OCI-LY3 (cell line): ENCODE measurements around the gene SORL1.

Experiments
- EZH2phosphoT487 ChIP-seq: fragments of 200-600 bp; shearing (Covaris generic); IDR thresholded peaks from 2 replicates; pipeline ENCODE4 v1.6.1; 2018; ENCODE audit warnings: antibody characterized with exemption, mixed run types, low read depth
- TF ChIP-seq, protein P1 (sequence below): fragments of 200-600, 300-600 bp; sonication (generic); IDR thresholded peaks from 2 replicates; pipeline ENCODE4 v1.5.1; 2014; ENCODE audit warnings: antibody characterized with exemption, low read length, low read depth

DNA sequence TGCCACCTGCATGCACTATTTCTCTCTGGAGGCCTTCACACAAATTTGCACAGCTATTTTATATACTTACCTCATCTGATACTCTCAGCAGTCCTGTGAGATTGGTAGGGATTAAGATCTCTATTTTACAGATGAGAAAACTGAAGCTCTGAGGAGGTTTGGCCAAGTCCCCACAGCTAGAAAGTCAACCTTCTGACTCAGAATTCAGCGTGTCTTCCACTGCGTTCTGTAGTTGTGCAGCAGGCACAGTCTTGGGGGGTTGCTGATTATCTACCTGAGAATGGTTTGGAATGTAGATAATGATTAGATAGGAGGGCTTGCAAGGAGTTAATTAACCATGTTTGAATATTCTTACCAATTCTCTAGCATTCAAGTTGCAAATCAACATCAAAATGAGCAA, 2.5 kb upstream of the SORL1 start:
- TF ChIP-seq, protein P1, sequence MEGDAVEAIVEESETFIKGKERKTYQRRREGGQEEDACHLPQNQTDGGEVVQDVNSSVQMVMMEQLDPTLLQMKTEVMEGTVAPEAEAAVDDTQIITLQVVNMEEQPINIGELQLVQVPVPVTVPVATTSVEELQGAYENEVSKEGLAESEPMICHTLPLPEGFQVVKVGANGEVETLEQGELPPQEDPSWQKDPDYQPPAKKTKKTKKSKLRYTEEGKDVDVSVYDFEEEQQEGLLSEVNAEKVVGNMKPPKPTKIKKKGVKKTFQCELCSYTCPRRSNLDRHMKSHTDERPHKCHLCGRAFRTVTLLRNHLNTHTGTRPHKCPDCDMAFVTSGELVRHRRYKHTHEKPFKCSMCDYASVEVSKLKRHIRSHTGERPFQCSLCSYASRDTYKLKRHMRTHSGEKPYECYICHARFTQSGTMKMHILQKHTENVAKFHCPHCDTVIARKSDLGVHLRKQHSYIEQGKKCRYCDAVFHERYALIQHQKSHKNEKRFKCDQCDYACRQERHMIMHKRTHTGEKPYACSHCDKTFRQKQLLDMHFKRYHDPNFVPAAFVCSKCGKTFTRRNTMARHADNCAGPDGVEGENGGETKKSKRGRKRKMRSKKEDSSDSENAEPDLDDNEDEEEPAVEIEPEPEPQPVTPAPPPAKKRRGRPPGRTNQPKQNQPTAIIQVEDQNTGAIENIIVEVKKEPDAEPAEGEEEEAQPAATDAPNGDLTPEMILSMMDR, result no peak
- TF ChIP-seq EZH2phosphoT487, result no peak
